Smooth muscle cell (in vitro differentiated cells): Measurements from ENCODE around the gene FAT1. TPM values are rescaled to one million over a fixed set of nuclear protein-coding genes. Genes with fewer than 3 reads are reported as not detected.

Experiments
- DNase-seq: peaks from one replicate; lab custom pipeline; 2025; ENCODE audit not compliant: unreplicated experiment; lab: John Stamatoyannopoulos, UW
- H2AFZ ChIP-seq: fragments of 200-600 bp; sonication (generic); 2 replicates; pipeline ENCODE4 v1.6.0; 2016; ENCODE audit warnings: antibody characterized with exemption, low read depth, mild to moderate bottlenecking
- H3F3A ChIP-seq: fragments of 200-600 bp; sonication (generic); 2 replicates; pipeline ENCODE4 v1.6.0; 2017; ENCODE audit warnings: antibody characterized with exemption, low read depth
- H3K27ac ChIP-seq: fragments of 200-600 bp; sonication (generic); 2 replicates; pipeline ENCODE4 v1.5.1; 2016; ENCODE audit warnings: low read depth, mild to moderate bottlenecking
- H3K27me3 ChIP-seq: fragments of 200-600 bp; sonication (generic); 2 replicates; pipeline ENCODE4 v1.6.1; 2016; ENCODE audit warnings: low read depth, mild to moderate bottlenecking
- H3K36me3 ChIP-seq: fragments of 200-600 bp; sonication (generic); 2 replicates; pipeline ENCODE4 v1.5.1; 2016; ENCODE audit warnings: low read depth
- H3K4me1 ChIP-seq: fragments of 200-600 bp; sonication (generic); 2 replicates; pipeline ENCODE4 v1.5.1; 2016; ENCODE audit warnings: low read depth
- H3K4me2 ChIP-seq: fragments of 200-600 bp; sonication (generic); 2 replicates; pipeline ENCODE4 v1.6.0; 2016; ENCODE audit warnings: mild to moderate bottlenecking
- H3K4me3 ChIP-seq: fragments of 200-600 bp; sonication (generic); 2 replicates; pipeline ENCODE4 v1.5.1; 2016; ENCODE audit warnings: mild to moderate bottlenecking
- H3K79me2 ChIP-seq: fragments of 200-600 bp; sonication (generic); 2 replicates; pipeline ENCODE4 v1.6.0; 2016; ENCODE audit warnings: low read depth, mild to moderate bottlenecking
- H3K9ac ChIP-seq: fragments of 200-600 bp; sonication (generic); 2 replicates; pipeline ENCODE4 v1.6.0; 2016; ENCODE audit warnings: low read depth
- H3K9me3 ChIP-seq: fragments of 200-600 bp; sonication (generic); replicated peaks from 2 replicates; pipeline ENCODE4 v1.5.1; 2016; ENCODE audit warnings: low read depth
- H4K20me1 ChIP-seq: fragments of 200-600 bp; sonication (generic); 2 replicates; pipeline ENCODE4 v1.6.0; 2016; ENCODE audit warnings: low read depth
- WGBS: methylation state at CpG from one replicate; pipeline ENCODE4 v1.1.7; 2016; ENCODE audit warnings: low lambda C conversion rate; 5-methylcytosine and 5-hydroxymethylcytosine counted together
- polyA plus RNA-seq: library from polyadenylated mRNA; unstranded; fragments of >200 nt; fragmentation: Nextera tagmentation; extraction: Ambion mirVana; gene quantifications from 2 replicates; pipeline ENCODE4 v1.2.1, GENCODE V29; 2016
- total RNA-seq: library from RNA; depleted of rRNA; stranded (reverse); fragments of >200 nt; gene quantifications from 2 replicates; pipeline ENCODE4 v1.2.3, GENCODE V29; 2014
- TF ChIP-seq, protein P1 (sequence below): fragments of 200-600 bp; sonication (generic); IDR thresholded peaks from 2 replicates; pipeline ENCODE4 v1.5.1; 2017; ENCODE audit warnings: borderline replicate concordance, mild to moderate bottlenecking, antibody characterized with exemption; ENCODE audit not compliant: insufficient read depth, poor library complexity, severe bottlenecking

FAT1 gene
- total and polyA plus RNA-seq, 2 experiments from 2014 or later, result 42.4 to 395 TPM

DNA sequence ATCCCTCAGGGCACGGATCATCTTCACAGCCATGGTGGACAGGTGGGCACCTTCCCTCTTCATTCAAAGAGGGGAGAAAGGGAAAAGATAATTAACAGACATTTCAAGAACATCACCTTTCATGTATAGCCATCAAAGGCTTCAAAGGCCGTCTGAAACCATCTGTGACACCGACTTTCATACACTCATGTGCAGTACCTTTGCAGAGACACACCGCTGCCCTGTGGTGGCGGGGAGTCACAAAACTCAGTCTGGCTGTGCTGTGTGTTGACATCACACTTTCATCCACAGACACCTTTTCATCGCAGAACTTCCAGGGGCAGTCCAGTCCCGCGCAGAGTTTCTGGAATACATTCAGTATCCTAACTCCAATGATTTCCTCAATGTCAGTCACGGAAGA, 120.7 kb downstream of the FAT1 start:
- DNase-seq, result no peak
- no peak overlapping the region for H2AFZ ChIP-seq
- H3K4me3 ChIP-seq, result no peak overlapping the region
- no peaks in the 10 kb centered on the region for H3K9me3 ChIP-seq
- WGBS, result 95% methylated on average over 9 of the region's 9 CpGs
- no peak overlapping the region for H3K4me2 ChIP-seq
- H3K36me3 ChIP-seq, result peaks cover 53% of the 10 kb centered on the region
- no peaks in the 10 kb centered on the region for H3K27me3 ChIP-seq
- peaks cover 91% of the 10 kb centered on the region for H4K20me1 ChIP-seq
- H3K27ac ChIP-seq, result no peak overlapping the region
- H3K4me1 ChIP-seq, result peaks cover 13% of the 10 kb centered on the region
- TF ChIP-seq, protein P1, sequence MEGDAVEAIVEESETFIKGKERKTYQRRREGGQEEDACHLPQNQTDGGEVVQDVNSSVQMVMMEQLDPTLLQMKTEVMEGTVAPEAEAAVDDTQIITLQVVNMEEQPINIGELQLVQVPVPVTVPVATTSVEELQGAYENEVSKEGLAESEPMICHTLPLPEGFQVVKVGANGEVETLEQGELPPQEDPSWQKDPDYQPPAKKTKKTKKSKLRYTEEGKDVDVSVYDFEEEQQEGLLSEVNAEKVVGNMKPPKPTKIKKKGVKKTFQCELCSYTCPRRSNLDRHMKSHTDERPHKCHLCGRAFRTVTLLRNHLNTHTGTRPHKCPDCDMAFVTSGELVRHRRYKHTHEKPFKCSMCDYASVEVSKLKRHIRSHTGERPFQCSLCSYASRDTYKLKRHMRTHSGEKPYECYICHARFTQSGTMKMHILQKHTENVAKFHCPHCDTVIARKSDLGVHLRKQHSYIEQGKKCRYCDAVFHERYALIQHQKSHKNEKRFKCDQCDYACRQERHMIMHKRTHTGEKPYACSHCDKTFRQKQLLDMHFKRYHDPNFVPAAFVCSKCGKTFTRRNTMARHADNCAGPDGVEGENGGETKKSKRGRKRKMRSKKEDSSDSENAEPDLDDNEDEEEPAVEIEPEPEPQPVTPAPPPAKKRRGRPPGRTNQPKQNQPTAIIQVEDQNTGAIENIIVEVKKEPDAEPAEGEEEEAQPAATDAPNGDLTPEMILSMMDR, result no peak
- H3K79me2 ChIP-seq, result no peaks in the 10 kb centered on the region
- no peak overlapping the region for H3K9ac ChIP-seq
- peaks cover 3% of the 10 kb centered on the region for H3F3A ChIP-seq

DNA sequence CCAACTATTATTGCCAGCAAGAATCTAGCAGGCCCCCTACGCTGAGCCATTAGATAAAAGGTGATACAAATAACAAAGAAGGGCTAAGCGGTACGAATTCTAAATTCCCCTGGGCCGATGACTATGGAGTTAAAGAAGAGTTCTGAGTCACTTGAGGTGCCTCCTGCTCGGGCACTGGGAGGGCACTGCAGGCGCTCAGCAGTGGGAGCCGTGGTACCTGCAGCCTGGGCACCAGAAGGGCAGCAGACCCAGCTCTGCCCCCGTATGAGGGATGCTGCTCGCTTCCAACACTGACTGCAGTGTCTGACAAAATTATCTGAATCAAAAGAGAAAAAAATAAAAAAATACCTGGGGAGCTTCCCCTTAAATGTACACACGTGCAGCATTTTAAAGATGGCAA, 124.2 kb downstream of the FAT1 start:
- no peak for DNase-seq
- no peaks in the 10 kb centered on the region for H3K27me3 ChIP-seq
- H3K27ac ChIP-seq, result no peak overlapping the region
- no peaks in the 10 kb centered on the region for H3K4me1 ChIP-seq
- H3K4me2 ChIP-seq, result no peak overlapping the region
- H3K36me3 ChIP-seq, result peaks cover 69% of the 10 kb centered on the region
- peaks cover 86% of the 10 kb centered on the region for H4K20me1 ChIP-seq
- no peaks in the 10 kb centered on the region for H3K9me3 ChIP-seq
- no peaks in the 10 kb centered on the region for H3K79me2 ChIP-seq
- TF ChIP-seq, protein P1, result no peak
- no peak overlapping the region for H2AFZ ChIP-seq
- H3K9ac ChIP-seq, result no peak overlapping the region
- H3K4me3 ChIP-seq, result no peak overlapping the region
- H3F3A ChIP-seq, result no peaks in the 10 kb centered on the region
- WGBS, result 99% methylated on average over 10 of the region's 10 CpGs

DNA sequence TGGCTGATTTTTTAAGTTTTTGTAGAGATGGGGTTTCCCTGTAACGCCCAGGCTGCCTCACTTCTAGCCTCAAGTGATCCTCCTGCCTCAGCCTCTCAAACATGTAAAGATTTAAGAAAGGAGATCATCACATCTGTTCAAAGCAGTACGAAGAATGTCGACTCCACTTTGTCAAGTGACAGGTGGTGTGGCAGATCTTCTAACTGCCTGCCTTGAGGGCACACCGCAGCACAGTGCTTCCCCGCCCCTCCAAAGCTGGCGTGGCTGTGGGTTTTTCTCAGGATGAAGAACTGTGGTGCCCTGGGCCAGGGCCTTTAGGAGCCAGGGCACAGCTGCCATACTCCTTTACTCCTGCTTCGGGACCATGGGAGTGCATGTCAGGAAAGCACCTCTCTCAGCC, 125.0 kb downstream of the FAT1 start:
- no peak for DNase-seq
- peaks cover 62% of the 10 kb centered on the region for H3K36me3 ChIP-seq
- H3K9me3 ChIP-seq, result no peaks in the 10 kb centered on the region
- 97% methylated on average over 7 of the region's 7 CpGs for WGBS
- no peak overlapping the region for H3K4me2 ChIP-seq
- H3K9ac ChIP-seq, result no peak overlapping the region
- no peak overlapping the region for H3K4me3 ChIP-seq
- TF ChIP-seq, protein P1, result no peak
- H3K79me2 ChIP-seq, result no peaks in the 10 kb centered on the region
- no peaks in the 10 kb centered on the region for H3K27me3 ChIP-seq
- no peak overlapping the region for H2AFZ ChIP-seq
- no peaks in the 10 kb centered on the region for H3F3A ChIP-seq
- peaks cover 81% of the 10 kb centered on the region for H4K20me1 ChIP-seq
- H3K27ac ChIP-seq, result no peak overlapping the region
- no peaks in the 10 kb centered on the region for H3K4me1 ChIP-seq

DNA sequence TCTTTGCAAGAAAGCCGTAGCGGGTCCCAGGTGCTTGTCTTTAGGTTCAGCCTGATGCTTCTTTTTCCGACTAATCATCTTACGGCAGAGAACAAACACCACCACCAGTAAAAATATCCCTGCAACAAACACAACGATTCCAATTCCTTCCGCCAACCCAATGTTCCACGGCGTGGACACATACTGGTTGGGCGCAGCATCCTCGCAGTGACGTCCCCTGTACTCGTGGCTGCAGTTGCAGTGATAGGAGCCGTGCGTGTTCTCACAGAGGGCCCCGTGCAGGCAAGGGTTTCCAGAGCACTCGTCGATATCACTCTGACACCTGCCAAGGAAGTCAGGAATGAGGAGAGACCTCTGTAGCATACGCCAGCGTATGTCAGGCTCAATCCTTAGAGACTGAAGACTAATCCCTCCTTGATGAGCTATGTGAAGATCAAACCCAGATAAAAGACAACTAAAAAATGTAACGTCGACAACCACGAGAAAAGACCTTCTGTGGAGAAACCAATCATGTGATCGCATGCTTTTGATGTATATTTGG, 126.7 kb downstream of the FAT1 start:
- Histone ChIP-seq H3K27ac (no peak overlapping the region), H2AFZ (no peak overlapping the region), H3K36me3 (peaks cover 54% of the 10 kb centered on the region), H3K4me3 (no peak overlapping the region), H3K9ac (no peak overlapping the region), H3K4me2 (no peak overlapping the region), H3K79me2 (no peaks in the 10 kb centered on the region), H3K4me1 (no peaks in the 10 kb centered on the region), H3K27me3 (no peaks in the 10 kb centered on the region), H3K9me3 (no peaks in the 10 kb centered on the region), H4K20me1 (peaks cover 86% of the 10 kb centered on the region), H3F3A (no peaks in the 10 kb centered on the region)
- TF ChIP-seq, protein P1, result no peak
- no peak for DNase-seq
- WGBS, result 97% methylated on average over 23 of the region's 23 CpGs
